ENCODE results near the gene AK1. TPM values are rescaled to one million over a fixed set of nuclear protein-coding genes. Genes with fewer than 3 reads are reported as not detected.

Gene AK1
- total and polyA plus RNA-seq, 2 of the 13 experiments (the other 11 are each of a cell fraction or from before 2014, with no cell fraction given): 19.1 to 32.8 TPM

GRCh38 chr9:127915801-127916719 lies 38.6 kb upstream of the AK1 start (continued):
- TF ChIP-seq ZNF280B (CRISPR knock-in tag; IDR thresholded peaks at IDR 0.05; ENCODE audit: borderline replicate concordance): 0 out of 2 replicates have a peak, but pooled peaks have one; percentile 48
- no peak for TF ChIP-seq TEAD2 (CRISPR knock-in tag; IDR thresholded peaks at IDR 0.05)
- TF ChIP-seq PRDM15 (CRISPR knock-in tag; IDR thresholded peaks at IDR 0.05): 0 out of 2 replicates have a peak, but pooled peaks have one; percentile 34
- TF ChIP-seq ZNF580 (CRISPR knock-in tag; IDR thresholded peaks at IDR 0.05; ENCODE audit: borderline replicate concordance, low read depth): no peak
- 0 out of 2 replicates have a peak, but pooled peaks have one; percentile 47 for TF ChIP-seq SMAD3 (CRISPR knock-in tag; IDR thresholded peaks at IDR 0.05)
- no peak for TF ChIP-seq ZBTB25 (CRISPR knock-in tag; IDR thresholded peaks at IDR 0.05)
- 0 out of 2 replicates have a peak, but pooled peaks have one; percentile 22 for TF ChIP-seq ELK4 (CRISPR knock-in tag; IDR thresholded peaks at IDR 0.05; ENCODE audit: borderline replicate concordance)
- TF ChIP-seq HMGXB3 (CRISPR knock-in tag; IDR thresholded peaks at IDR 0.05; ENCODE audit: borderline replicate concordance): 0 out of 2 replicates have a peak, but pooled peaks have one; percentile 36
- TF ChIP-seq KDM5B (CRISPR knock-in tag; IDR thresholded peaks at IDR 0.05; ENCODE audit: borderline replicate concordance): peak; percentile 26; the same call in 1 of the 2 replicates
- TF ChIP-seq ZNF333 (CRISPR knock-in tag; IDR thresholded peaks at IDR 0.05; ENCODE audit: borderline replicate concordance): 0 out of 2 replicates have a peak, but pooled peaks have one; percentile 90
- TF ChIP-seq DMAP1 (CRISPR knock-in tag; IDR thresholded peaks at IDR 0.05): peak; percentile 29; the same call in 1 of the 2 replicates
- TF ChIP-seq HNRNPLL (IDR thresholded peaks at IDR 0.05; ENCODE audit: low read depth, low read length, poor library complexity, severe bottlenecking): no peak

Measured in HepG2 (cell line).